ENCODE measurements around the gene ZNF629. TPM values are rescaled to one million over a fixed set of nuclear protein-coding genes. Genes with fewer than 3 reads are reported as not detected.

Gene ZNF629
- polyA plus RNA-seq, 3 donors, result 0.27 to 2.0 (median 0.73) TPM

GRCh38 chr16:30808146-30808545 is 21.1 kb upstream of the ZNF629 start:
- H3K9me3 Mint-ChIP-seq, result no peaks in the 10 kb centered on the region
- peaks cover 0 to 4% (median 2%) of the 10 kb centered on the region in 3 donors for H3K27me3 Mint-ChIP-seq (ENCODE audit: low read depth in 3 of 3)
- Histone ChIP-seq H3K4me2 (replicated peaks; ENCODE audit: extremely low read depth, low read length, poor library complexity, severe bottlenecking) (peak overlapping the region; percentile 46), H2AFZ (ENCODE audit: insufficient read depth, low read depth, low read length, poor library complexity, severe bottlenecking) (peak overlapping the region; percentile 35), H3K4me3 (replicated peaks in 1 of 3; ENCODE audit: low read depth in 2 of 3, low read length in 3 of 3) (peak overlapping the region in 1 of 3 experiments; percentile 48), H3K27ac (ENCODE audit: low read depth in 1 of 2, low read length in 2 of 2) (peak overlapping the region in 1 of 2 donors; percentile 50), H3K79me2 (ENCODE audit: insufficient read depth, low read length) (peaks cover 3% of the 10 kb centered on the region), H3K27me3 (ENCODE audit: control insufficient read depth in 2 of 2, insufficient read depth in 2 of 2, low read length in 2 of 2) (no peaks in the 10 kb centered on the region), H4K20me1 (ENCODE audit: insufficient read depth, low read length) (no peaks in the 10 kb centered on the region), H3K4me1 (ENCODE audit: control insufficient read depth in 1 of 2, insufficient read depth in 2 of 2, low read length in 2 of 2) (peaks cover 50 to 58% of the 10 kb centered on the region in 2 donors), H3K36me3 (replicated peaks in 1 of 2; ENCODE audit: control insufficient read depth in 1 of 2, insufficient read depth in 2 of 2, low read length in 2 of 2) (no peaks in the 10 kb centered on the region), H3K9ac (ENCODE audit: insufficient read depth, low read length, poor library complexity, severe bottlenecking) (peak overlapping the region; percentile 36), H3K9me3 (replicated peaks in 1 of 2; ENCODE audit: control insufficient read depth in 1 of 2, insufficient read depth in 1 of 2, low read length in 2 of 2) (no peaks in the 10 kb centered on the region)
- H3K36me3 Mint-ChIP-seq, result no peaks in the 10 kb centered on the region
- WGBS (ENCODE audit: insufficient coverage), result 30% methylated on average over 2 of the region's 5 CpGs
- H3K4me3 Mint-ChIP-seq, result peak overlapping the region; percentile 65 to 73
- peak in 2 of 3 donors; percentile 49 to 68 for DNase-seq
- H3K4me1 Mint-ChIP-seq, result peaks cover 42% of the 10 kb centered on the region
- H3K27ac Mint-ChIP-seq, result peak overlapping the region; percentile 66 to 89 (median 79)
- intact Hi-C loops (cut with micrococcal nuclease), result loop anchor here in 1 of 2 donors (5.0 kb wide), 1 partner anchor 46 kb away; the partner anchor contains the start of genes CFAP119 and RNF40
- TF ChIP-seq CTCF (IDR thresholded peaks at IDR 0.05), result no peak

GRCh38 chr16:30805370-30806169 is 18.6 kb upstream of the ZNF629 start:
- DNase-seq, result peak; percentile 50 to 62 (median 56)
- H3K4me2 ChIP-seq (replicated peaks; ENCODE audit: extremely low read depth, low read length, poor library complexity, severe bottlenecking), result peak overlapping the region; percentile 97
- H3K79me2 ChIP-seq (ENCODE audit: insufficient read depth, low read length), result peaks cover 3% of the 10 kb centered on the region
- Mint-ChIP-seq H3K9me3 (no peaks in the 10 kb centered on the region), H3K4me1 (peaks cover 41% of the 10 kb centered on the region), H3K27ac (peak overlapping the region; percentile 72 to 89 (median 79)), H3K4me3 (peak overlapping the region; percentile 91), H3K27me3 (ENCODE audit: low read depth in 3 of 3) (peaks cover 0 to 4% (median 0%) of the 10 kb centered on the region in 3 donors), H3K36me3 (no peaks in the 10 kb centered on the region)
- H3K27me3 ChIP-seq (ENCODE audit: control insufficient read depth in 2 of 2, insufficient read depth in 2 of 2, low read length in 2 of 2), result no peaks in the 10 kb centered on the region
- H2AFZ ChIP-seq (ENCODE audit: insufficient read depth, low read depth, low read length, poor library complexity, severe bottlenecking), result peak overlapping the region; percentile 99
- H3K27ac ChIP-seq (ENCODE audit: low read depth in 1 of 2, low read length in 2 of 2), result peak overlapping the region; percentile 59 to 82
- H3K4me1 ChIP-seq (ENCODE audit: control insufficient read depth in 1 of 2, insufficient read depth in 2 of 2, low read length in 2 of 2), result peaks cover 45 to 51% of the 10 kb centered on the region in 2 donors
- intact Hi-C loops (cut with micrococcal nuclease), result loop anchor here in 1 of 2 donors (2.0 to 5.0 kb wide), 2 partner anchors 19 to 43 kb away; partner anchors contain the start of genes CFAP119, RNF40 and ZNF629
- H3K36me3 ChIP-seq (replicated peaks in 1 of 2; ENCODE audit: control insufficient read depth in 1 of 2, insufficient read depth in 2 of 2, low read length in 2 of 2), result no peaks in the 10 kb centered on the region
- TF ChIP-seq CTCF (IDR thresholded peaks at IDR 0.05), result no peak
- peak overlapping the region; percentile 59 to 97 (median 82) for H3K4me3 ChIP-seq (replicated peaks in 1 of 3; ENCODE audit: low read depth in 2 of 3, low read length in 3 of 3)
- under 1% methylated on average over 49 of the region's 62 CpGs for WGBS (ENCODE audit: insufficient coverage)
- no peaks in the 10 kb centered on the region for H3K9me3 ChIP-seq (replicated peaks in 1 of 2; ENCODE audit: control insufficient read depth in 1 of 2, insufficient read depth in 1 of 2, low read length in 2 of 2)
- peak overlapping the region; percentile 88 for H3K9ac ChIP-seq (ENCODE audit: insufficient read depth, low read length, poor library complexity, severe bottlenecking)
- no peaks in the 10 kb centered on the region for H4K20me1 ChIP-seq (ENCODE audit: insufficient read depth, low read length)
